ENCODE measurements around the gene TGIF1. TPM values are rescaled to one million over a fixed set of nuclear protein-coding genes. Genes with fewer than 3 reads are reported as not detected.

The TGIF1 gene
- total RNA-seq, 1 experiment from 2014 or later: 172 TPM

GRCh38 chr18:3495691-3496430 is 45.9 kb downstream of the TGIF1 start:
- Mint-ChIP-seq H3K27me3 (ENCODE audit: insufficient read depth, unreplicated experiment) (no peaks in the 10 kb centered on the region), H3K4me1 (ENCODE audit: insufficient read depth, unreplicated experiment) (no peaks in the 10 kb centered on the region), H3K27ac (ENCODE audit: low read depth, unreplicated experiment) (no peak overlapping the region), H3K36me3 (ENCODE audit: insufficient read depth, unreplicated experiment) (no peaks in the 10 kb centered on the region), H3K9me3 (ENCODE audit: unreplicated experiment) (no peaks in the 10 kb centered on the region), H3K4me3 (ENCODE audit: unreplicated experiment) (no peak overlapping the region)
- no TSS peak for BruUV-seq (replicated peaks)
- CTCF ChIA-PET: interaction anchor here (1.6 kb wide), 1 partner anchor 90 kb away, joined by 6 read pairs; no protein-coding TSS in a partner anchor
- POLR2A ChIA-PET: interaction anchor here (0.9 kb wide), 1 partner anchor 98 kb away, joined by 3 read pairs; no protein-coding TSS in a partner anchor
- no peak for TF ChIP-seq CTCF (IDR thresholded peaks at IDR 0.05; ENCODE audit: unreplicated experiment)
- DNase-seq (ENCODE audit: unreplicated experiment): no peak
- intact Hi-C loops (cut with micrococcal nuclease): no loop called here

- Mint-ChIP-seq H3K27ac (ENCODE audit: low read depth, unreplicated experiment) (no peak overlapping the region), H3K4me1 (ENCODE audit: insufficient read depth, unreplicated experiment) (no peaks in the 10 kb centered on the region), H3K4me3 (ENCODE audit: unreplicated experiment) (no peak overlapping the region), H3K9me3 (ENCODE audit: unreplicated experiment) (no peaks in the 10 kb centered on the region), H3K27me3 (ENCODE audit: insufficient read depth, unreplicated experiment) (no peaks in the 10 kb centered on the region), H3K36me3 (ENCODE audit: insufficient read depth, unreplicated experiment) (no peaks in the 10 kb centered on the region)
- TF ChIP-seq CTCF (IDR thresholded peaks at IDR 0.05; ENCODE audit: unreplicated experiment): no peak
- BruUV-seq (replicated peaks): no TSS peak
- DNase-seq (ENCODE audit: unreplicated experiment): no peak
- ChIA-PET CTCF (interaction anchor here (0.5 kb wide), 1 partner anchor 599 kb away, joined by 3 read pairs; no protein-coding TSS in a partner anchor), POLR2A (no interaction called here)
- intact Hi-C loops (cut with micrococcal nuclease): no loop called here
These were observed 48.9 kb downstream of the TGIF1 start for GRCh38 chr18:3498698-3499471.

DNA sequence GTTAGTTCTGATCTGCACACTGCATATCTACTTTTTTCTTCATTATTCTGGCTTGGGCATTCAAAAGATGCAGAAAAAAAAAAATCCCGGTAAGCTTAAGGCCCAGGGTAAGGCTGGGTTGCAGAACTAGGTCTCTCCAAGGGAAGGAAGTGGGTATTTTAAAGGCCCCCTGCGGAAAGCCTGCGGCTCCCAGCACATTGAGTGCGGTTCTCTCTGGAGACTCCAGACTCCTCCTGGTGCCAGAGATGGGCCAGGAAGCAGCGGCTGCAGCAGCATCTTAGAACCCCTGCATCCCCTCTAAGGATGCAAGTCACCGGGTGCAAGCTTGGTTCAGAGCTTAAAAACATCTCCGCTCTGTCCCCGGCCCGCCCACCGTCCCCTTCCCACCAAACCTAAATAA is 49.5 kb downstream of the TGIF1 start:
- H3K27ac Mint-ChIP-seq (ENCODE audit: low read depth, unreplicated experiment): no peak overlapping the region
- no peaks in the 10 kb centered on the region for H3K9me3 Mint-ChIP-seq (ENCODE audit: unreplicated experiment)
- intact Hi-C loops (cut with micrococcal nuclease): no loop called here
- DNase-seq (ENCODE audit: unreplicated experiment): no peak
- no peaks in the 10 kb centered on the region for H3K4me1 Mint-ChIP-seq (ENCODE audit: insufficient read depth, unreplicated experiment)
- ChIA-PET CTCF (interaction anchor here (0.5 kb wide), 1 partner anchor 599 kb away, joined by 3 read pairs; no protein-coding TSS in a partner anchor), POLR2A (no interaction called here)
- H3K4me3 Mint-ChIP-seq (ENCODE audit: unreplicated experiment): no peak overlapping the region
- no peak for TF ChIP-seq CTCF (IDR thresholded peaks at IDR 0.05; ENCODE audit: unreplicated experiment)
- BruUV-seq (replicated peaks): no TSS peak
- no peaks in the 10 kb centered on the region for H3K36me3 Mint-ChIP-seq (ENCODE audit: insufficient read depth, unreplicated experiment)
- no peaks in the 10 kb centered on the region for H3K27me3 Mint-ChIP-seq (ENCODE audit: insufficient read depth, unreplicated experiment)

- no peaks in the 10 kb centered on the region for H3K4me1 Mint-ChIP-seq (ENCODE audit: insufficient read depth, unreplicated experiment)
- H3K4me3 Mint-ChIP-seq (ENCODE audit: unreplicated experiment): no peak overlapping the region
- no peak for DNase-seq (ENCODE audit: unreplicated experiment)
- POLR2A ChIA-PET: no interaction called here
- intact Hi-C loops (cut with micrococcal nuclease): no loop called here
- no peak for TF ChIP-seq CTCF (IDR thresholded peaks at IDR 0.05; ENCODE audit: unreplicated experiment)
- no peaks in the 10 kb centered on the region for H3K9me3 Mint-ChIP-seq (ENCODE audit: unreplicated experiment)
- CTCF ChIA-PET: no interaction called here
- no peaks in the 10 kb centered on the region for H3K27me3 Mint-ChIP-seq (ENCODE audit: insufficient read depth, unreplicated experiment)
- no TSS peak for BruUV-seq (replicated peaks)
- no peaks in the 10 kb centered on the region for H3K36me3 Mint-ChIP-seq (ENCODE audit: insufficient read depth, unreplicated experiment)
- H3K27ac Mint-ChIP-seq (ENCODE audit: low read depth, unreplicated experiment): no peak overlapping the region
These were observed 50.0 kb downstream of the TGIF1 start for GRCh38 chr18:3500016-3500415.
